T-helper 1 cell treated with Interleukin-12 subunit alpha and Interleukin-12 subunit beta and Interleukin-4 antibody, amounts not matched to agents 30 μg/mL and 1 μg/mL, for 36 hours (primary cell): ENCODE measurements around the gene TBC1D16.

ENCODE experiments used
- H3K27ac Mint-ChIP-seq: one replicate; pipeline ENCODE4 v1.8.0; 2021; ENCODE audit warnings: mild to moderate bottlenecking, mixed read lengths
- H3K27me3 Mint-ChIP-seq: one replicate; pipeline ENCODE4 v1.8.0; 2021; ENCODE audit warnings: low read depth, mixed read lengths
- H3K36me3 Mint-ChIP-seq: one replicate; pipeline ENCODE4 v1.8.0; 2021; ENCODE audit warnings: low read depth, mixed read lengths
- H3K4me1 Mint-ChIP-seq: one replicate; pipeline ENCODE4 v1.8.0; 2021; ENCODE audit warnings: low read depth, mixed read lengths
- H3K4me3 Mint-ChIP-seq: one replicate; pipeline ENCODE4 v1.8.0; 2021; ENCODE audit warnings: mild to moderate bottlenecking, moderate library complexity, mixed read lengths
- H3K9me3 Mint-ChIP-seq: one replicate; pipeline ENCODE4 v1.8.0; 2021; ENCODE audit warnings: mixed read lengths

The TBC1D16 gene

GRCh38 chr17:80035937-80036714, 454 bp upstream of the TBC1D16 start, which contains the start of gene CCDC40:
Gene CCDC40 (plus strand): TSS chr17:80036642. CDS start chr17:80036663, 21 bp downstream.
- no peaks in the 10 kb centered on the region for H3K36me3 Mint-ChIP-seq
- no peaks in the 10 kb centered on the region for H3K9me3 Mint-ChIP-seq
- H3K4me3 Mint-ChIP-seq = peak within 1 kb of the TSS; percentile 86
- peak within 1 kb of the TSS; percentile 76 for H3K27ac Mint-ChIP-seq
- H3K27me3 Mint-ChIP-seq = peaks cover 60% of the 10 kb centered on the region
- peaks cover 6% of the 10 kb centered on the region for H3K4me1 Mint-ChIP-seq

DNA sequence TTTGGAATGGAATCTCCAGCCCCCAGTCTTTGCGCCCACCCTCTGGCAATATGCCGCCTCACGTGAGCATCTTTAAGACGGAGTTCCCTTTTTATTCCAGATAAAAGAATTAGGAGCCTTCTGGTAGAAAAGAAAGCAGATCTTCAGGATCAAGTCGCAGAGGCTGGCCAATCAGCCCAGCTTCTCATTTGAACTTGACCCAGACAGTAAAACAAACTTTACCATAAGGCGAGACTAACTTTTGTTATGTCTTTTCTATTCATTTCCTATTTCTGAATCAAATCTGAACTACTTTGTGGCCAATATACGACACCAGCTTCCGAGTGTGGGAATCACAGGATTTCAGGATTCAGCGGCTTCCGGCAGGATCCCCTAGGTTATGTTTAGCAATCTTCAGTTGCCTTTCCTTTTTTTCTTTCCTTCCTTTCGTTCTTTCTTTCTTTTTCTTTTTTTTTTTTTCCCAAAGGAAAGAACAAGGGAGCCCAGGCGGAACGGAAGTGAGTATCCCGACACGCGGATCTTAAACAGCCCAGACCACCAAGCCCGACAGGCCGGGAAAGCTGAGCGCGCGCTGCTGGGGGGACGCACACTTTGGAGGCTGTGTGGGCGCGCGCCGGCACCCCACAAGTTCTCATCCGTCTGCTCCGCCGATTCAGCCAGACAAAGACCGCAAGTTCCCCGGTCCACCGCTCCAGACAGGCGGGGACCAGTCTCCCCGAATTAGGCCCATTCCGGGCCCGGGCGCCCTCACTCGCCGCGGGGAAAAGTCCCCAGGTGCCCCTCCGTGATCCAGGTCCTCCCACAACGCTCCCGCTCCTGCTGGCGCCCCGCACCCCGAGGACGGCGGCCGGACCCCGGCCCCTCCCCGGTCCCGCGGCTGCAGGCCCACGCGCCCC, 633 bp downstream of the TBC1D16 start:
- Mint-ChIP-seq H3K36me3 (no peaks in the 10 kb centered on the region), H3K9me3 (no peaks in the 10 kb centered on the region), H3K4me1 (peaks cover 6% of the 10 kb centered on the region), H3K27ac (peak overlapping the region; percentile 18), H3K4me3 (peak overlapping the region; percentile 64), H3K27me3 (peaks cover 60% of the 10 kb centered on the region)

GRCh38 chr17:80033840-80034239, 1.8 kb downstream of the TBC1D16 start:
- Mint-ChIP-seq H3K27ac (no peak overlapping the region), H3K4me1 (peaks cover 6% of the 10 kb centered on the region), H3K27me3 (peaks cover 52% of the 10 kb centered on the region), H3K4me3 (peak overlapping the region; percentile 28), H3K36me3 (no peaks in the 10 kb centered on the region), H3K9me3 (no peaks in the 10 kb centered on the region)

DNA sequence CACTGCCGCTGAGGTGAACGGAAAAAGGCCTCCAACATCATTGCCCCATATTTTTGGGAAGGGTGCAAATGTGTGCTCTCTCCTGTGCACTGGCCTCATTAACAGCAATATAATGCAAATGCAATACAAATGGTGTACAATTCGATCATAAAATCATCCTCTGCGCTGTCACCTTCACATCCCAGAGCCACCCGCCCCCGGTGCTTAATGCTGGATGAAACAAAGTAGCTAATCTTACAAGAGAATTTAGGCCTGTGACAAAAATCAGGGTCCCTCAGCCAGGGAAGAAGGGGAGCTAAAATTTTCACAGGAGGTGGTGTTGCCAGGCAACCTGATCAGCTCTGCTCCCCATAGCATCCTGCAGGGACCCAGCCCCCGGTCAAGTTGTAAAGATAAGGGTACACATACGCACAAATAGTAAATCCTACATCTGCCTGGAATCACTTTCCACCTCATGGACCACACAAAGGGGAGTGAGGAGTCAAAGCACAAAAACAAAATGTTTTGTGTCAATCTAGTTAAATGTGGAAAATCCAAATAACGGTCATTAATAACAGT, 3.0 kb downstream of the TBC1D16 start:
- H3K9me3 Mint-ChIP-seq = no peaks in the 10 kb centered on the region
- H3K4me1 Mint-ChIP-seq = peaks cover 6% of the 10 kb centered on the region
- H3K4me3 Mint-ChIP-seq = no peak overlapping the region
- H3K36me3 Mint-ChIP-seq = no peaks in the 10 kb centered on the region
- peaks cover 43% of the 10 kb centered on the region for H3K27me3 Mint-ChIP-seq
- no peak overlapping the region for H3K27ac Mint-ChIP-seq

DNA sequence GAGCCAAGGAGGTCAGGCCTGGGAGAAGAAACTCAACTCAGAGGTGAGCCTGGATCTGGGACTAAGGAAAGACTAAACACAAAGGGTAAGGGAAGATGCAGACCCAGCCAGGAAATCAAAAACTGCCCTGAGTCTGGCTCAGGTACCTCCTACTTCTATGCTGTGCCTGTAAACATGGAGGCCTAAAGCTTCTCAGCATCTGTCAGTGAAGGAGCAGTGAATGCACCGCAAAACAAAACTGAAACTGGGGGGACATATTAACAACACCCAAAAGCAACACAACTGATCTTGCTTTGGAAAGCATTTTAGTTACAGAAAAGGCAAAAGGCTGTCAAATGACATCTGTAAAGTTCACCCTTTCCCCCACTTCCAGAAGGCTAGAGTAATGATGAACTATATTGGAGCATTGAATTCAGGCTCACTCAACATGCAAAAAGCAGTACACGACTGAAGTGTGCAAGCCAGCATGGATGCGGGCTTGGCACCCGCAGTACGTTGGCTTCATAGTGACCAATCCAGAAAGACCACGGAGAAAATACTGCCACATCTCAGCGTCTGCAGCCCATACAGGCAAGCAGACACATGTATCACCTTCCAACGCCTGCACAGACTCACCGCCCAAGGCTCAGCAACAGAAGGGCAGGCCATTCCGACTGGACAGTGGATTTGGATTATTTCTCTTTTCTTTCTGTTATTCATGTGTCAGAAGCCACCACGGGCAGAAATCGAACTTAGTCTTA, 3.8 kb downstream of the TBC1D16 start:
- Mint-ChIP-seq H3K4me3 (no peak overlapping the region), H3K27ac (no peak overlapping the region), H3K4me1 (peaks cover 6% of the 10 kb centered on the region), H3K36me3 (no peaks in the 10 kb centered on the region), H3K27me3 (peaks cover 35% of the 10 kb centered on the region), H3K9me3 (no peaks in the 10 kb centered on the region)

- Mint-ChIP-seq H3K36me3 (no peaks in the 10 kb centered on the region), H3K27ac (no peak overlapping the region), H3K27me3 (peaks cover 32% of the 10 kb centered on the region), H3K4me3 (no peak overlapping the region), H3K9me3 (no peaks in the 10 kb centered on the region), H3K4me1 (peaks cover 5% of the 10 kb centered on the region)
These were observed 4.8 kb downstream of the TBC1D16 start for GRCh38 chr17:80030730-80031410.

DNA sequence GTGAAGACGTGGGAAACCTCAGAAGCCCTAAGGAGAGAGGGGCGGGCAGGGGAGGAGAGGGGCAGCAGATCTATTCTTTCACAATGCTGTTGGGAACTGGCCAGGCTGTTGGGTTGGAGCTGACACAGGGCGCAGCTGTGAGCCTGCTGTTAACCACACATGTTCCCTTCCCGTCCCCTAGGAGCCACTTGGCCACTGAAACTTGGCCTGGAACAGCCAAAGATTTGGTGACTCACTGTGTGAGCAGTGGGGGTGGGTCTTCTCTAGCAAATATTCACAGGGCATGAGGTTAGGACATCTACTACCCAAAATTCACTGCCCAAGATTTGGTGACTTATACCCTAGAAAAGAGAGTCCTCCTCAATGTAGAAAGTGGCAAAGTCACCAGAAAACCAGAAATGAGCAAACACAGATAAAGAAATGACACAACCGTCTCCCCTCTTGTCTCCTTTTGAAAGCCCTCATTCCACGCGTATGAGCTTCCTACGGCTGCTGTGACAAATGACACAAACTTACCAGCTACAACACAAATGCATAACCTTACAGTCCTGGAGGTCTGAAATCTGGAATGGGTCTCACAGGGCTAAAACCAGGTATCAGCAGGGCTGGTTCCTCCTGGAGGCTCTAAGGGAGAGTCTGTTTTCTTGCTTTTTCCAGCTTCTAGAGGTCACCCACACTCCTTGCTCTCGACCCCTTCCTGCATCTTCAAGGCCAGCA, 6.3 kb downstream of the TBC1D16 start:
- Mint-ChIP-seq H3K27ac (no peak overlapping the region), H3K9me3 (no peaks in the 10 kb centered on the region), H3K36me3 (no peaks in the 10 kb centered on the region), H3K27me3 (peaks cover 23% of the 10 kb centered on the region), H3K4me1 (no peaks in the 10 kb centered on the region), H3K4me3 (no peak overlapping the region)

GRCh38 chr17:80028030-80028429, 7.6 kb downstream of the TBC1D16 start:
- Mint-ChIP-seq H3K36me3 (no peaks in the 10 kb centered on the region), H3K27ac (no peak overlapping the region), H3K4me1 (no peaks in the 10 kb centered on the region), H3K27me3 (peaks cover 12% of the 10 kb centered on the region), H3K9me3 (no peaks in the 10 kb centered on the region), H3K4me3 (no peak overlapping the region)

DNA sequence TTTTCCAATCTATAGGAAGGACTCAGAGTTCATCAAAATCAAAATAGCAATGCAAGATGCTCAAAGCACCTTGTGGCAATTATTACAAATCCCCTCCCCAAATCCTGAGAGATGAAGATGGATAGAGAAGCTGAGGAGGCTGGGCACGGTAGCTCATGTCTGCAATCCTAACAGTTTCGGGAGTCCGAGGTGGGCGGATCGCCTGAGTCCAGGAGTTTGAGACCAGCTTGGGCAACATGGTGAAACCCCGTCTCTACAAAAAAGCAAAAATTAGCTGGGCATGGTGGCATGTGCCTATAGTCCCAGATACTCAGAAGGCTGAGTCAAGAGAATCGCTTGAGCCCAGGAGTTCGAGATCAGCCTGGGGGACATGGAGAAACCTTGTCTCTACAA, 8.6 kb downstream of the TBC1D16 start:
- Mint-ChIP-seq H3K4me1 (no peaks in the 10 kb centered on the region), H3K27me3 (peaks cover 2% of the 10 kb centered on the region), H3K27ac (no peak overlapping the region), H3K9me3 (no peaks in the 10 kb centered on the region), H3K36me3 (no peaks in the 10 kb centered on the region), H3K4me3 (no peak overlapping the region)

GRCh38 chr17:80026359-80027042, 9.2 kb downstream of the TBC1D16 start:
- H3K4me3 Mint-ChIP-seq = no peak overlapping the region
- H3K36me3 Mint-ChIP-seq = no peaks in the 10 kb centered on the region
- no peak overlapping the region for H3K27ac Mint-ChIP-seq
- H3K4me1 Mint-ChIP-seq = no peaks in the 10 kb centered on the region
- H3K27me3 Mint-ChIP-seq = no peaks in the 10 kb centered on the region
- H3K9me3 Mint-ChIP-seq = no peaks in the 10 kb centered on the region

DNA sequence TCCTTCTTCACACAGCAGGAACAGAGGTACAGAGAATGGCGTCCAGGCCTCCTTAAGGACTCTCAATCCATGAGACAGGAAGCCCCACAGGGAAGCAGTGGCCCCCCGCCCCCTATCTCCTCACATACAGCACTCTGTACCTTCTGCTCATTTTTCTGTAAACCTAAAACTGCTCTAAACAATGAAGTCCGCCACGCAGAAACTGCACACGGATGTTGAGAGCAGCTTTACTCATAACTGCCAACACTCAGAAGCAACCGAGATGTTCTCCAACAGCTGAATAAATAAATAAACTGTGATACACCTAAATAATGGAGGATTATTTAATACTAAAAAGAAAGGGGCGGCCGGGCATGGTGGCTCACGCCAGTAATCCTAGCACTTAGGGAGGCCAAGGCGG, 9.9 kb downstream of the TBC1D16 start:
- H3K4me1 Mint-ChIP-seq = no peaks in the 10 kb centered on the region
- no peaks in the 10 kb centered on the region for H3K9me3 Mint-ChIP-seq
- no peaks in the 10 kb centered on the region for H3K36me3 Mint-ChIP-seq
- no peak overlapping the region for H3K4me3 Mint-ChIP-seq
- H3K27me3 Mint-ChIP-seq = no peaks in the 10 kb centered on the region
- no peak overlapping the region for H3K27ac Mint-ChIP-seq

- H3K36me3 Mint-ChIP-seq = no peaks in the 10 kb centered on the region
- H3K27me3 Mint-ChIP-seq = no peaks in the 10 kb centered on the region
- H3K4me1 Mint-ChIP-seq = no peaks in the 10 kb centered on the region
- no peak overlapping the region for H3K4me3 Mint-ChIP-seq
- H3K9me3 Mint-ChIP-seq = no peaks in the 10 kb centered on the region
- H3K27ac Mint-ChIP-seq = no peak overlapping the region
These were observed 10.5 kb downstream of the TBC1D16 start for GRCh38 chr17:80025140-80025539.
